Thymus (tissue), 11 donors: ENCODE data around the gene LBP. TPM values are rescaled to one million over a fixed set of nuclear protein-coding genes. Genes with fewer than 3 reads are reported as not detected.
"Not testable (repeated sequence)": the region's sequence is repeated elsewhere in the genome, so short reads cannot be mapped to it uniquely, and the experiment has no call there.

ENCODE experiments used
- DNase-seq, 9 donors: peaks; one replicate each; pipeline ENCODE4 v3.0.0-alpha.2; 2013; ENCODE audit warnings: low spot score in 9 of 9, low read depth in 6 of 9, missing footprints in 1 of 9
- H3K27ac ChIP-seq, 2 donors: one replicate each; pipeline ENCODE4 v1.5.1; 2013; ENCODE audit warnings: control low read depth in 1 of 2, low read depth in 1 of 2, low read length in 1 of 2, mild to moderate bottlenecking in 1 of 2, moderate library complexity in 1 of 2
- H3K27me3 ChIP-seq, 2 donors: one replicate each; pipeline ENCODE4 v1.5.1; 2013; ENCODE audit warnings: low read length in 1 of 2; ENCODE audit not compliant: control insufficient read depth in 2 of 2, insufficient read depth in 1 of 2
- H3K36me3 ChIP-seq, 2 donors: one replicate each; pipeline ENCODE4 v1.5.1; 2013; ENCODE audit warnings: low read length in 1 of 2, mild to moderate bottlenecking in 1 of 2, moderate library complexity in 1 of 2; ENCODE audit not compliant: control insufficient read depth in 2 of 2, insufficient read depth in 2 of 2
- H3K4me1 ChIP-seq, 2 donors: one replicate each; pipeline ENCODE4 v1.5.1; 2013; ENCODE audit warnings: low read length in 2 of 2; ENCODE audit not compliant: control insufficient read depth in 2 of 2, insufficient read depth in 2 of 2
- H3K4me3 ChIP-seq, 2 donors: one replicate each; pipeline ENCODE4 v1.5.1; 2013; ENCODE audit warnings: low read length in 2 of 2, control low read depth in 1 of 2, mild to moderate bottlenecking in 1 of 2
- H3K9me3 ChIP-seq, 2 donors: one replicate each; pipeline ENCODE4 v1.5.1; 2013; ENCODE audit warnings: low read length in 1 of 2, mild to moderate bottlenecking in 1 of 2; ENCODE audit not compliant: control insufficient read depth in 2 of 2, insufficient read depth in 1 of 2
- WGBS: extraction: QIAGEN DNeasy Blood & Tissue Kit; methylation state at CpG from one replicate; pipeline ENCODE4 v1.1.7; 2013; 5-methylcytosine and 5-hydroxymethylcytosine counted together
- polyA plus RNA-seq: library from polyadenylated mRNA; stranded (reverse); fragments of 200-250 nt; gene quantifications from one replicate; pipeline ENCODE4 v1.2.3, GENCODE V29; 2013
- total RNA-seq: library from RNA; stranded (reverse); fragments of 120-200 nt; gene quantifications from one replicate; pipeline ENCODE4 v1.2.4, GENCODE V29; 2013
- donor health status: healthy.

Gene LBP
- total and polyA plus RNA-seq, 2 donors = 0.09 to 0.32 TPM

GRCh38 chr20:38407822-38408221 is 61.5 kb downstream of the LBP start:
- H3K27ac ChIP-seq, H3K27me3 ChIP-seq, DNase-seq, H3K4me1 ChIP-seq, H3K4me3 ChIP-seq, H3K9me3 ChIP-seq, H3K36me3 ChIP-seq: not testable (repeated sequence)
- 96% methylated on average over 9 of the region's 9 CpGs for WGBS

DNA sequence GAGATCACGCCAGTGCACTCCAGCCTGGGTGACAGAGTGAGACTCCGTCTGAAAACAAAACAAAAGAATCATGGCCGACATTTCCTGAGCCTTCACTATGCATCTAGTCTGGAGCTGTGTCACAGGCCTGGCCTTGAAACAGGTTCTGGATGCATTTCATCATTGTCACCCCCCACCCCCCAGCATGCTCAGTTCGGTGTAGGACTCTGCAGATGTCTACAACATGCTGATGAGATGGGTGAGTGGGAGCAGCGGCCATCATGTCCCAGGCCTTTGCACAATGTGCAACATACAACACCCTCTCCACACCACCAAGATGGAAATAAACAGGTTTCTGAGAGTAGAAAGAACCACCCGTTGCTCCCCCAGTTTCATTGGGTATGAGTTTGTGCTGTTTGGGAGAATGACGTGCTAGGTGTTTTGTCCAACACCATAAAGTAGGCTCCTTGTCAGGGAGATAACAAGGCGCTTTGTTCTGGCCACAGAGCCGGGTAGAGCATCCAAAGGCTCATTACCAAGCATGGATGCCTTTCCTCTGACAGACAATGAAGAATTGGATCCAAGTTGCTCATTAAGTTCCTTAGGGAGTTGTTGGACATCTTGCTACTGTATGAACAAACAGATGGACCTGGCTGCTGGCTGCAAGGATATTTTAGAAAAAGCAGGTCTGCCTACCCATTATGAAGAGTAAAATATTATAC is 66.7 kb downstream of the LBP start:
- H3K4me1 ChIP-seq = no peaks in the 10 kb centered on the region
- no peak overlapping the region for H3K4me3 ChIP-seq
- no peak overlapping the region for H3K27ac ChIP-seq
- DNase-seq = no peak
- 96% methylated on average over 9 of the region's 9 CpGs for WGBS
- no peaks in the 10 kb centered on the region for H3K27me3 ChIP-seq
- H3K9me3 ChIP-seq = no peaks in the 10 kb centered on the region
- H3K36me3 ChIP-seq = peaks cover 15 to 25% of the 10 kb centered on the region in 2 donors

- Histone ChIP-seq H3K27ac (no peak overlapping the region), H3K4me3 (no peak overlapping the region), H3K4me1 (no peaks in the 10 kb centered on the region), H3K36me3 (peaks cover 28 to 40% of the 10 kb centered on the region in 2 donors), H3K9me3 (no peaks in the 10 kb centered on the region), H3K27me3 (no peaks in the 10 kb centered on the region)
- over 99% methylated on average over 14 of the region's 14 CpGs for WGBS
- DNase-seq = no peak
These were observed 68.6 kb downstream of the LBP start for GRCh38 chr20:38414769-38415450.

GRCh38 chr20:38418509-38419204 is 72.4 kb downstream of the LBP start:
- DNase-seq = no peak

GRCh38 chr20:38420388-38421085 is 74.3 kb downstream of the LBP start:
- H3K27me3 ChIP-seq = no peaks in the 10 kb centered on the region
- no peak overlapping the region for H3K27ac ChIP-seq
- H3K4me1 ChIP-seq = no peaks in the 10 kb centered on the region
- WGBS = 97% methylated on average over 9 of the region's 9 CpGs
- no peak overlapping the region for H3K4me3 ChIP-seq
- no peak for DNase-seq
- no peaks in the 10 kb centered on the region for H3K9me3 ChIP-seq
- H3K36me3 ChIP-seq = peaks cover 75 to 80% of the 10 kb centered on the region in 2 donors

More at GRCh38 chr20:38418509-38419204, 72.4 kb downstream of the LBP start:
- no peak overlapping the region for H3K27ac ChIP-seq
- H3K4me1 ChIP-seq = no peaks in the 10 kb centered on the region
- 97% methylated on average over 4 of the region's 4 CpGs for WGBS
- peaks cover 62 to 69% of the 10 kb centered on the region in 2 donors for H3K36me3 ChIP-seq
- H3K27me3 ChIP-seq = no peaks in the 10 kb centered on the region
- no peak overlapping the region for H3K4me3 ChIP-seq
- no peaks in the 10 kb centered on the region for H3K9me3 ChIP-seq

GRCh38 chr20:38421915-38422314 is 75.6 kb downstream of the LBP start:
- Histone ChIP-seq H3K9me3 (no peaks in the 10 kb centered on the region), H3K4me3 (no peak overlapping the region), H3K27me3 (no peaks in the 10 kb centered on the region), H3K36me3 (peaks cover 84 to 86% of the 10 kb centered on the region in 2 donors), H3K27ac (no peak overlapping the region), H3K4me1 (no peaks in the 10 kb centered on the region)
- DNase-seq = no peak
- WGBS = 94% methylated on average over 10 of the region's 10 CpGs

DNA sequence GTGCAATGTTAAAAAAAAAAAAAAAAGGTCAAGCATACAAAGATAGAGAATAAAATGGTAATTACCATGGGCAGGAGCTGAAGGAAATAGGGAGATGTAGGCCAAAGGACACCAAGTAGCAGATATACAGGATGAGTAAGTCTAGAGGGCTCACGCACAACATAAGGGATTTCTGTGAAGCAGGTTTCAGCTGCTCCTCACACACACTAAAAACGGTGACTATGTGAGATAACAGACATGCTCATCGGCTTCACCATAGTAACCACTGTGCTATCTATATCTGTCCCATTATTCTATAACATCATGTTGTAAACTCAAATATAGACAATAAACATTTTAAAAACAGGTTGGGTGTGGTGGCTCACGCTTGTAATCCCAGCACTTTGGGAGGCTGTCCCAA is 77.3 kb downstream of the LBP start:
- H3K4me3 ChIP-seq = no peak overlapping the region
- no peaks in the 10 kb centered on the region for H3K27me3 ChIP-seq
- H3K27ac ChIP-seq = no peak overlapping the region
- peaks cover 97% of the 10 kb centered on the region in 2 donors for H3K36me3 ChIP-seq
- no peak for DNase-seq
- H3K4me1 ChIP-seq = no peaks in the 10 kb centered on the region
- H3K9me3 ChIP-seq = no peaks in the 10 kb centered on the region
- 97% methylated on average over 4 of the region's 4 CpGs for WGBS

DNA sequence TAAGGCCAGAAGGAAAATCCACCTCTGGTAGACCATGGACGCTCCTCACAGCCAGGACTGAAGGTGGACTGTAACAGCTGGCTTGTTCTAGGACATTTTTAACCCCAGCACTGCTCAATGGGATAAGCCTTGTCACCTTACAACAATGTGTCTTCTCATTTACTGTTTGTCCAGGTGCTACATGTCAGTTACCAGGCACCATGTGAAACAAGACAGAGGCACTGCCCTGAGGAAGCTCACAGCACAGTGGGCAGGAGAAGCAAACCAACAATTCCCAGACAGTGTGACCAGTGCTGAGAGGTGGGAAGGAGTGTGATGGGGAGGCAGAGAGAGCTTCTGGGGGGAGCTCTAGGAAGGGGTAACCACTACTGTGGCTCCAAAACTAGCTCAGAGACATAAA is 78.1 kb downstream of the LBP start:
- no peak for DNase-seq
- Histone ChIP-seq H3K4me1 (no peaks in the 10 kb centered on the region), H3K27me3 (no peaks in the 10 kb centered on the region), H3K4me3 (no peak overlapping the region), H3K27ac (no peak overlapping the region), H3K9me3 (no peaks in the 10 kb centered on the region), H3K36me3 (peaks cover 97 to 98% of the 10 kb centered on the region in 2 donors)
- 98% methylated on average over 1 of the region's 1 CpG for WGBS
